Erythroblast (primary cell): ENCODE measurements around the gene DIP2C.

Experiments
- GATA1 ChIP-seq: IDR thresholded peaks from 2 replicates; pipeline ENCODE4 v1.6.1; 2011; ENCODE audit warnings: low read depth, mild to moderate bottlenecking, control low read depth, low read length, moderate library complexity
- POLR2A ChIP-seq: IDR thresholded peaks from 2 replicates; pipeline ENCODE4 v1.6.1; 2011; ENCODE audit warnings: mild to moderate bottlenecking, low read length

GRCh38 chr10:375815-376505, 313.5 kb downstream of the DIP2C start:
- TF ChIP-seq POLR2A (no peak), GATA1 (no peak)
